ENCODE data around the gene EMX1.

Gene EMX1

GRCh38 chr2:72975017-72975416 lies 57.7 kb downstream of the EMX1 start:
- no peak for TF ChIP-seq CTCF (IDR thresholded peaks at IDR 0.05)

DNA sequence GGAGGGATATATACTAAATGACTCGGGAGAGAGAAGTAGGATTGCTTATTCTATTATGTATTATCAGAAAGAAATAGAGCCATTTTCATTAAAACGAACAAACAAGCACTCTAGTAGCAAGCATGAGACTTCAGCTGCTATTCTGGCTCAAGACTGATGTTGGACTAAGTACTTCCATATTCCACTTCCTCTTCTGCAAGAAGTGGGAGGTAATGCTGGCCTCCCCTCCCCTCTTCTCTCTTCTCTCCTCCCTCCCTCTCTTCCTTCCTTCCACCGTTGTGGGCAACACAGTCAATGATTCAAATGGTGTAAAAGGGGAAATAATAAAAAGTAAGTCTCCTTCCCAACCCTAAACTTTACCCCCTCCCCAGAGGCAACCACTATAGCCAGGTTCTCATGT lies 62.6 kb downstream of the EMX1 start:
- TF ChIP-seq CTCF (IDR thresholded peaks at IDR 0.05), result no peak

DNA sequence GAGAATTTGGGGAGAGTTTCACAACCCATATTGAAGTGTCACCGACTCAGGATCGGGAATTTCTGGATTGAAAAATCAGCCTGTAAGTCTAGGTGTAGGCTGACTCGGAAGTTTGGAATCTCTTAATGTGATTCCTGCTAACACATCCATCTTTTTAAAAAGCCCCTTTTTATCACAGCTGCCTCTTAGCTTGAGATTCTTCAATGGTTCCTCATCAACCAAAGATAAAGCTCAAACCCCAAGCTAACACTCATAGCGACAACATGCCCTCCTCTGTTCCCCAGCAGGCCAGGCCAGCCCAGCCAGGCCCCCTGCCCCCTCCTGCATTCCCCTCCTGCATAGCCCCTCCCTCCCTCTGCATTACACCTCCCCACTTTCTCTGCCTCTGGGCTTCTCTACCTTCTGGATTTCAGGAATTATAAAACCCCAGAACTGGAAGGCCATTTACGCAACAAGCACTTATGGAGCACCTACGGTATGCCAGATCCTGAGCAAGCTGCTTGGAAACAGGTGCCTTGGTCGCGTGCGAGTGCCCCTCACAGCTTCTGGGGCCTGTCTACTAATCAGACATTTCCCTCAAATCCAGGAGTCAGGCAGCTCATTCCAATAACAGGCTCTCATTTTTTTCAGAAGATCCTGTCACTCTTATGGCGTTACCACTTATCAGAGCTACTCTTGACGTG lies 63.4 kb downstream of the EMX1 start:
- no peak for TF ChIP-seq CTCF (IDR thresholded peaks at IDR 0.05)

DNA sequence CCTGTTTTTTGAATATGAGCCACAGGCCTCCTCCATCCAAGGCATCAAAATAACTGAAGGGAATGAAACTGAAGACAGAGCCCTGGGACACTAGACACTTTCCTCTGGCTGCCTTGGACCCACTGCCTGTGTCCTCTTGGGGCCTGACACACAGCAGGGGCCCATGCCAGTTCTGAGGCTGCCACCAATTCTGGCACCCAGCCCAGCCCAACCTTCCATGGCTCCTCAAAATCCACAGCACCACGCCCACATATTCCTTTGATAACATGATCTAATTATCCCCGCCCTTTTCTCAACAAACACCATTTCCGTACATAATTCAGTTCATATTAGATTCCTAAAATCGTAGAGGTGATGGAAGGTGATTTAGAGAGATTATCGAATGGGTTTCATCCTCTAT lies 64.2 kb downstream of the EMX1 start:
- TF ChIP-seq CTCF (IDR thresholded peaks at IDR 0.05), result no peak

GRCh38 chr2:72982219-72982618 lies 64.9 kb downstream of the EMX1 start:
- no peak for TF ChIP-seq CTCF (IDR thresholded peaks at IDR 0.05)

GRCh38 chr2:72982781-72983499 lies 65.6 kb downstream of the EMX1 start:
- no peak for TF ChIP-seq CTCF (IDR thresholded peaks at IDR 0.05)

GRCh38 chr2:72983500-72984161 lies 66.3 kb downstream of the EMX1 start:
- no peak for TF ChIP-seq CTCF (IDR thresholded peaks at IDR 0.05)
